GM12892 (cell line): ENCODE data around the gene CIZ1.

Experiments used
- POLR2A ChIP-seq: IDR thresholded peaks from 2 replicates; pipeline ENCODE4 v1.6.1; 2011; ENCODE audit warnings: low read depth, low read length, control low read depth
- TAF1 ChIP-seq: IDR thresholded peaks from 2 replicates; pipeline ENCODE4 v1.6.1; 2011; ENCODE audit warnings: low read depth, mild to moderate bottlenecking, control low read depth, low read length, borderline replicate concordance

GRCh38 chr9:128222026-128222425, 30.7 kb upstream of the CIZ1 start:
- TF ChIP-seq TAF1 (no peak), POLR2A (no peak)
